Measurements from ENCODE around the gene KIF18B.

KIF18B gene

DNA sequence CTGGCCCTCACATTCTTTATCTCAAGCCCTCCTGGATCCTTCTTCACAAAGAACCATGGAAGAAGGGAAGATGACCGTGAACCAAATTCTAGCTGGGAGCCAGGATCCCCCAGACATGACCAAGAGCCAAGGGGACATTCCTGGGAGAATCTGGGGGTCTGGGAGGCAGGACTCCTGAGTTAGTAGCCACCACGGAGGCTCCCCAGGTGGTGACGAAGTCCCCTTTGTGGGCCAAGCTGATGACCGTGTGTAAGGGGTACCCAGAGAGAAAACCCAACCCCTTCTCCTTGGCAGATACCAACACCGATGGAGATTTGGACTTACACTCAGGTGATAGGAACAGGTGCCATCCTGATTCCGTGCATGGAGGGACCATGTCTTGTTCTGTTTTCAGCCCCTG lies 25.4 kb downstream of the KIF18B start:
- TF ChIP-seq, protein P1, sequence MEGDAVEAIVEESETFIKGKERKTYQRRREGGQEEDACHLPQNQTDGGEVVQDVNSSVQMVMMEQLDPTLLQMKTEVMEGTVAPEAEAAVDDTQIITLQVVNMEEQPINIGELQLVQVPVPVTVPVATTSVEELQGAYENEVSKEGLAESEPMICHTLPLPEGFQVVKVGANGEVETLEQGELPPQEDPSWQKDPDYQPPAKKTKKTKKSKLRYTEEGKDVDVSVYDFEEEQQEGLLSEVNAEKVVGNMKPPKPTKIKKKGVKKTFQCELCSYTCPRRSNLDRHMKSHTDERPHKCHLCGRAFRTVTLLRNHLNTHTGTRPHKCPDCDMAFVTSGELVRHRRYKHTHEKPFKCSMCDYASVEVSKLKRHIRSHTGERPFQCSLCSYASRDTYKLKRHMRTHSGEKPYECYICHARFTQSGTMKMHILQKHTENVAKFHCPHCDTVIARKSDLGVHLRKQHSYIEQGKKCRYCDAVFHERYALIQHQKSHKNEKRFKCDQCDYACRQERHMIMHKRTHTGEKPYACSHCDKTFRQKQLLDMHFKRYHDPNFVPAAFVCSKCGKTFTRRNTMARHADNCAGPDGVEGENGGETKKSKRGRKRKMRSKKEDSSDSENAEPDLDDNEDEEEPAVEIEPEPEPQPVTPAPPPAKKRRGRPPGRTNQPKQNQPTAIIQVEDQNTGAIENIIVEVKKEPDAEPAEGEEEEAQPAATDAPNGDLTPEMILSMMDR (IDR thresholded peaks at IDR 0.05; ENCODE audit: insufficient read depth, missing control alignments) = no peak
- no peak for DNase-seq (ENCODE audit: insufficient read length, low spot score)
- FAIRE-seq = no peak

DNA sequence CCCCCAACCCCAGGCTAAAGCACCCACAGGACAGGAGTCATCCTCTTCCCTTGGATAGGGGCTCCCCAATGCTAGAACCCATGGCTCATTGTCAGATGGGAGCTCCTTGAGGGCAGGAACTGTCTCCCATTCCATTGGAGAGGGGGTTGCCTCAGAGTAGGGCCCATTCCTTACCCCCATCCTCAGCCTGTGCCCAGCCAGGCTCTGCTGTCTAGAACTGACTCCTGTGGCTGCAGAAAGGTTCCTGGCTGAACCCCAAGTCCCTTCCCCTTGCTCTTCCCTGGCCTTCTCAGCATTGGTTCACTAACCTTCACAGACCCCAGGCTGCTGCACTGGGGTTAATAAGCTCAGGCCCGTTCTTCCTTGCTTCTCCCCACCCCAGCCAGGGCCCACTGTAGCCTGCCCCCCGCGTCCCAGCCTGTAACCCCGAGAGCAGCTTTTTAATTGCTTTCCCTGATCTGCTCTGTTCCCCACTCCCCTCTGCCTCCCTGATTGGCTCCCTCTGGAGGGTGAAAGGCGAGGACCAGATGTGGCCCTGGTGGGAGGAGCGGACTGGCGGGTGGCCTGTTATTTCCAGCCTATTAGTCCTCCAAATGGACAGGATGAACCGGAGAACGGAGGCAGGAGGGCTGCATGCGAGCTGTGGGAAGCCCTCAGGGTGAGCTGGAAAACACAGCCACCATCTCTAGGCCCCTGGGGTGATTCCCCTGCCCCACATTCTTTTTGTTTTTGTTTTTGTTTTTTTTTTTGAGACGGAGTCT lies 26.3 kb downstream of the KIF18B start:
- FAIRE-seq (no peak), DNase-seq (ENCODE audit: insufficient read length, low spot score) (no peak)
- TF ChIP-seq, protein P1 (IDR thresholded peaks at IDR 0.05; ENCODE audit: insufficient read depth, missing control alignments) = no peak

DNA sequence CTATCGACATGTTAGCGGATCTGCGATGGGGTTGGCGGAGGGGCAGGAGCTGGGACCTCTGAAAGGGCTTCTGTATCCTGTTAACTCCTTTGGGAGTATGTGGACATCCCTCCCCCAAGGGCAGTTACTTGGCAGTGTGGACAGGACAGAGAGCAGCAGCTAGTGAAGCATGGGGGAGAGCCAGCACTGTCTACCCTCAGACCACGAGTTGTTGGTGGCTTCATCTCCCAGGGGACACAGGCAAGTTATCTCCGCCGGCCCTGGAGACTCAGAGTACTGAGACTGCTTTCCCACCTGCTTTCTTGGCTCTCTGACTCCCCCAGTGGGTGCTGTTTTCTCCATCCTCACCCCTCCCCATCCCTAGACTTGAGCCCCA lies 27.0 kb downstream of the KIF18B start:
- DNase-seq (ENCODE audit: insufficient read length, low spot score) = no peak
- FAIRE-seq = no peak
- TF ChIP-seq, protein P1 (IDR thresholded peaks at IDR 0.05; ENCODE audit: insufficient read depth, missing control alignments) = no peak

DNA sequence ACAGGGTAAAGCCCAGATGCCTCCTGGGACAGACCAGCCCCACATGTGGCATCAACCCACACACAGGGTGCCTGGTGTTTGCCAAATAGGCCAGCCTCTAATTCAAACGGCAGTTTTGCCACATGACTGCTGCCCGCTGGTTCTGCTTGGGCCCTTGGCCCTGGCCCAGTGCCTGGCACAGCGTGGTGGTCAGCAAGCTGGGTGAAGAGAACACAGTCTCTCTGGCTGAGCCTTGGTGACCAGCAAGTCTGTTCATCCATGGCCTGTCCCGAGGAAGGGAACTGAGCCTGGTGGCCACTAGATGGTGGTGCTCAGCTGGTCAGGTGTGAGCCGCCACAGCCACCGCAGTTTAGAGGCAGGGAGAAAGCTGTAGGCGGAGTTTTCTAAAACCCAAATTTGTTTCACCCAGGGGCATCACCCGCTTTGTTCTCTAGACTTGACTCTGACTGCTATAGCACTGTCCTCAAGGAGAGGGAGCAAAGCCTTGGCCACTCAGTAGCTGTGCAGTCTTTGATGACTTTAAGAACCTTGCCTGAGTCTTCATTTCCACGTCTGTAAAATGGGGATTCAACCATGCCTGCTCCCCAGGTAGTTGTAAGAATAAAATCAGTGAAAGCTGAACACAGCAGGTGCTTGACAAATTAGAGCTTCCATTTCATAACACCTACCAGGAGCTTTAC lies 27.5 kb downstream of the KIF18B start:
- peak; percentile 86 for DNase-seq (ENCODE audit: insufficient read length, low spot score)
- TF ChIP-seq, protein P1 (IDR thresholded peaks at IDR 0.05; ENCODE audit: insufficient read depth, missing control alignments) = peak; percentile 96

DNA sequence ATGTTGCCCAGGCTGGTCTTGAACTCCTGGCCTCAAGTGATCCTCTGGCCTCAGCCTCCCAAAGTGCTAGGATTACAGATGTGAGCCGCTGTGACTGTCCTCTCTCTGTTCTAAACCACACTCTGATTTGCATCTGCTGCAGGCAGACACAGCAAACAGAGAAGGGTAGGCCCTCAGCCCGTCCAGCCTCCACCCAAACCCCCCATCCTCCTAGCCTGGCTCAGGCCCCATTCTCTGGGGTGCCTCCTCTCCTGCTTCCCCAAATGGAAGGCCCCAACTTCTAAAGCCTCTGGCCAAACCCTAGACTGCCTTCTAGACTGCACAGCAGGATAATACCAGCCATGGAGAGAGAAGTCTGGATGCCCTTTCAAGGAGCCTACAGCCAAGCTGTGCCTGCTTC lies 28.2 kb downstream of the KIF18B start:
- no peak for FAIRE-seq
- DNase-seq (ENCODE audit: insufficient read length, low spot score) = no peak
- TF ChIP-seq, protein P1 (IDR thresholded peaks at IDR 0.05; ENCODE audit: insufficient read depth, missing control alignments) = no peak

More for the DNA sequence above, 27.5 kb downstream of the KIF18B start:
- no peak for FAIRE-seq

DNA sequence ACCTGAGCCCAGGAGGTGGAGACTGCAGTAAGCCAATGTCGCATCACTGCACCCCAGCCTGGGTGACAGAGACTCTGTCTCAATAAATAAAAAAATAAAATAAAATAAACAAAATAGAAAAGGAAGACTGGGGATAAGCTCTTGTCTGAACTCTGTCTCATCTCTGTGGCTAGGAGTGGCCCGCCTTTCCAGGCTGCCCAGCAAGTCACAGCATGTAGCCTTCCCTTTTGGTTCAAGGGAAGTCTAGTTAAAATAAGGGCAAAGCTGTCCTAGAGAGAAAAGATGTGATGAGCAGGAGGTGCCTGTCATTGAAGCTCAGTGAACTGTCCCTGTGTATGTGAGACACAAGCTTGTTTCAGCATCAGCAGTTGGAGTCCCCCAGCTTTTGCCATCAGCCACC lies 29.6 kb downstream of the KIF18B start:
- TF ChIP-seq, protein P1 (IDR thresholded peaks at IDR 0.05; ENCODE audit: insufficient read depth, missing control alignments) = no peak
- DNase-seq (ENCODE audit: insufficient read length, low spot score) (no peak), FAIRE-seq (no peak)

DNA sequence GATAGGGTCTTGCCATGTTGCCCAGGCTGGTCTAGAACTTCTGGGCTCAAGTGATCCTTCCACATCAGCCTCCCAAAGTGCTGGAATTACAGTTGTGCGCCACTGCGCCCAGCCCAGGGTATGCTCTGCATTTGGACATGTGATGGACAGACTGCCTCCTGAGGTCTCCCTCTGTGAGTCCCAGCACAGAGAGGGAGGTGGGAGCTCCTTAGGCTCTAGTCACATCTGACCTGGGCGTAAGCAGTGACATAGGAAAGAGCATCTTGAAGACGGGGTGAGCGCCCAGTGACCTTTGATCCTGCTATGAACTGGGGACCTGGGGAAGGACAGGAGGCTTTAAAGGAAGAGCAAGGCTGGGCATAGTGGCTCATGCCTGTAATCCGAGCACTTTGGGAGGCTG lies 30.1 kb downstream of the KIF18B start:
- TF ChIP-seq, protein P1 (IDR thresholded peaks at IDR 0.05; ENCODE audit: insufficient read depth, missing control alignments) = no peak
- no peak for FAIRE-seq

More for the DNA sequence above, 30.1 kb downstream of the KIF18B start:
- no peak for DNase-seq (ENCODE audit: insufficient read length, low spot score)
